Smooth muscle cell of the coronary artery (primary cell): ENCODE data around the gene ADORA1. TPM values are rescaled to one million over a fixed set of nuclear protein-coding genes. Genes with fewer than 3 reads are reported as not detected.

Experiments used
- total RNA-seq: library from RNA; depleted of rRNA; stranded (reverse); fragments of >200 nt; gene quantifications from 2 replicates; pipeline ENCODE4 v1.2.3, GENCODE V29; 2014; ENCODE audit warnings: low replicate concordance

The ADORA1 gene
- under 0.01 and 14.6 TPM in 2 replicates for total RNA-seq

GRCh38 chr1:203127666-203128430 lies at the start of gene ADORA1:
ADORA1 (plus strand) TSS chr1:203127726; CDS start chr1:203128842, 1,116 bp downstream.

DNA sequence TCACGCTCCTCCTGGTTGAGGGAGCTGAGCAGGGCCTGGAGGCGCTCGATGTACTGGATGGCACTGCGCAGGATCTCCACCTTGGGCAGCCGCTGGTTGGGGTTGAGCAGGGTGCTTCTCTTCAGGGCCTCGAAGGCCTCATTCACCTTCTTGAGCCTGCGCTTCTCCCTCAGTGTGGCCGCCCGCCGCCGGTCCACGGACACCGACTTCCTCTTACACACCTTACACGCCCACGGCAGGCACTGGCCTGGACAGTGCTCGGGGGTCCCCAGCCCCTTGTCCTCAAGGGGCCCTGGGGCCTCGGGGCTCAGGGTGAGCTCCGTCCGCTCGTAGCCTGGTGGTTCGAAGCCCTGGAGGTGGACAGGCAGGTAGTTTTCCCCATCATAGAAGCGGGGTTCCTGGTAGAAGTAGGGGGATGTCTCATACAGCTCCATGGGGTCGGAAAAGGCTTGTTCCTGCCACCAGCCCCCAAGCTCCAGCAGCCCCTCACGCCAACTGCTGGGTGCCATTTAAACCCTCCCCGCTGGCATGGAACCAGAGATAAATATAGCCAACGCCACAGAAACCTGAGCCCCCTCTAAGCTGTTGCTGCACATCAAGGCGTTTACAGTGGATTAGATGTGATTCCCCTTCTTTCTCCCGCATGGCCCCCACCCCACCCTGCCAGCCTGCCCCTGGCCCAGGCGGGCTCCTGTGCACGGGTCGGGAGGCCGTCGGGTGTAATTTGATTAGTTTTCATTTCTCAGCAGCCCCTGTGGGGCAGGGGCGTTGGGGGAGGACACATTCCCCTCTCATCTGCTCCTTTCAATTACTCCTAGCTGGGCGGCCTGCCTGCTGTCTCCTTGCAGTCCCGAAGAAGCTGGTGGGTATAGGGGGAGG lies 41.8 kb upstream of the ADORA1 start, which contains the start of gene MYOG:
Gene MYOG, minus strand, starts transcription at position 485 of the 879 bp plus-strand sequence. Its CDS starts 51 bp downstream, at position 434.

DNA sequence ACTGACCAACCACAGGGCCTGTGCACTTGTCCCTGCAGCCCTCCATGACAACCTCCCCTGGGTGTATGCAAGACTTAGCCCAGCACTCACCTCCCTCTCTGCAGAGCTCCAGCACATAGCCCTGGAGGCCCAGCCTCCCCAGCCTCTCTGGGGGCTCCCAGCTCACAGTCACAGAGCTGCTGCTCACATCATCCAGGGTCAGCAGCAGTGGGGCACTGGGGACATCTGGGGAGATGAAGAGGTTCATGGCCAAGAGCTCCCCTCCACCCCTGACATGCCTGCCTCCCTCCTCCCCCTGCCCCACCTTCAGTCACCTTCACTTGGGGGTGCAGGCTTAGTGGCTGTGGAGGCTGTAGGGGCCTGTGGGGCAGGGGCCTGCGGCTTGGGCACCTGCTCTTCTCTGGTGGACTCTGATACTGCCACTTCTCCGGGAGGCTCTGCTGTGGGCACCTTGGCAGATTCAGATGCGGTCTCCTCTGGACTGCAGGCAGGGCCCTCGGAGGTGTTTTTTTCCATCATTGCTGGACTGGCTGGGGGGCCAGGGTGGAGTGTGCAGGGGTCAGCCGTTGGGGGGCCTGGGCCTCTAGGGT lies 47.8 kb downstream of the ADORA1 start, which contains the start of gene MYBPH:
Gene MYBPH, minus strand, starts transcription at position 590 of the 590 bp plus-strand sequence. Its CDS starts 71 bp downstream, at position 519.

DNA sequence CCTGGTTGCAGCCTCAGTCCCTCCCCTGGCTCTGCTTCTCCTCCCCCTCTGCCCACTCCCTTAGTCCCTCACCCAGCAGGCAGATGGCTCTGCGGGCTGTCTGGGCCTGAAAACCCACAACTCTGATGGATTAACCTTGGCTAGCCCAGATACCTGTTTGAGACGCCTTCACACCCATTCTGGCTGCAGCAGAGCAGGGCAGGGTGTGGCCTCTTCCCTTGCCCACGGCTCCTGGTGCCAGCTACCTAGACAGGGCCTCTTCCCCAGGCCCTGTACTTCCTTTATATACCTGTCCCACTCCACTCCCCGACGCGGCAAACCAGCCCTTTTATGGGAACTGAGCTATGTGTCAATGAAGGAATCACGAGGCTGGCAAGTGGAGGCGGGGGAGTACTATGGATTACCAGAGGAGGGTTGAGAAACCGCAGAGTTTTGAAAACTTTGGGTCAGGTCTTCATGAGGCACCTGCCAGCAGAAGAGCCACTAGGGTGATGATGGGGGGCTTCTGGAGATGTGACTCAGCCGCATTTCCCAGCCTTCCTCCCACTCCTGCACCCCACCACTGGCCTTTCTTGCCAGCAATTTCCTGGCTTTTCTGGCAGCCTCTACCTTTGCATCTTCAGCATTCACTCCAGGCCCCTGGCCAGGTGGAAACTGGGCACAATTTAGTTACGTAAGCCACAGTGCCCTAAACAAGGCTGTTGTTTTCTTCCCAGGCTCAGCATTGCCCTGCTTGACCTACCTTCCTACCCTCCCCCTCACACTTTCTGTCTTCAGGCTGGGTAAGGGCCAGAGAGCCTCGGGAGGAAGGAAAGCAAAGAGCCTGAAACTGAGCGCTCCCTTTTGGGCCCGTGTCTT lies 59.1 kb downstream of the ADORA1 start, which contains the start of gene CHI3L1:
Gene CHI3L1, minus strand, starts transcription at position 259 of the 858 bp plus-strand sequence. Its CDS starts 81 bp downstream, at position 178.

Other genes starting within 250 kb of the ADORA1 start
- 5.7 and 8.2 TPM in 2 replicates for gene RABIF, start 238.6 kb upstream of the ADORA1 start, total RNA-seq
- 27.1 and 42.2 TPM in 2 replicates for gene KLHL12, start 200.5 kb upstream of the ADORA1 start, total RNA-seq
- gene ADIPOR1, start 169.4 kb upstream of the ADORA1 start, total RNA-seq, result 94.3 and 141 TPM in 2 replicates
- 55.0 and 58.0 TPM in 2 replicates for gene CYB5R1, start 160.5 kb upstream of the ADORA1 start, total RNA-seq
- gene TMEM183A, start 120.4 kb upstream of the ADORA1 start, total RNA-seq, result 72.4 and 84.7 TPM in 2 replicates
- 3.6 and 22.6 TPM in 2 replicates for gene PPFIA4, start 101.2 kb upstream of the ADORA1 start, total RNA-seq
- not detected in 2 replicates for gene MYOG, start 41.7 kb upstream of the ADORA1 start, total RNA-seq
- 0.35 TPM in 1 of 2 replicates, not detected in the other for gene MYBPH, start 48.1 kb downstream of the ADORA1 start, total RNA-seq
- 0.15 and 231 TPM in 2 replicates for gene CHI3L1, start 59.0 kb downstream of the ADORA1 start, total RNA-seq
- under 0.01 and 0.70 TPM in 2 replicates for gene CHIT1, start 101.9 kb downstream of the ADORA1 start, total RNA-seq
- 10.1 and 18.8 TPM in 2 replicates for gene BTG2, start 177.8 kb downstream of the ADORA1 start, total RNA-seq
- gene FMOD, start 223.4 kb downstream of the ADORA1 start, total RNA-seq, result 7.1 and 24.5 TPM in 2 replicates